Measurements from ENCODE around the gene GKN2. TPM values are rescaled to one million over a fixed set of nuclear protein-coding genes. Genes with fewer than 3 reads are reported as not detected.

The GKN2 gene
- total RNA-seq, 1 donor from 2014 or later = not detected

DNA sequence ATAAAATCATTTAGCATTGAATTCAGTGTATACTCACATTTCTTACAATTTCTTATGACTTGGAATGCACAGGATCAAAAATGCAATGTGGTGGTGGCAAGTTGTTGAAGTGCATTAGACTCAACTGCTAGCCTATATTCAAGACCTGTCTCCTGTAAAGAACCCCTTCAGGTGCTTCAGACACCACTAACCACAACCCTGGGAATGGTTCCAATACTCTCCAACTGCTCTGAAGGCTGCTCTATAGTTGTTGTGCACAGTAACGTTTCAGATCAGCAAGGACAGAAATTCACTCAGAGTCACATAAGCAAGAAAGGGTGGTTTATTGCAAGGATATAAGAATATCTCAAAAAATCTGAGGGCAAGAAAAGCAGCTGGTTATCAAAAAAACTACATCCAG is 28.3 kb upstream of the GKN2 start:
- H3K27me3 Mint-ChIP-seq (ENCODE audit: low read depth) = no peaks in the 10 kb centered on the region
- H3K36me3 Mint-ChIP-seq (ENCODE audit: low read depth) = no peaks in the 10 kb centered on the region
- no peak overlapping the region for H3K4me3 Mint-ChIP-seq (ENCODE audit: unreplicated experiment)
- no peaks in the 10 kb centered on the region for H3K9me3 Mint-ChIP-seq (ENCODE audit: low read depth)
- H3K27ac Mint-ChIP-seq (ENCODE audit: unreplicated experiment) = no peak overlapping the region
- DNase-seq (ENCODE audit: low spot score) = no peak
- no peaks in the 10 kb centered on the region for H3K4me1 Mint-ChIP-seq (ENCODE audit: low read depth)
- TF ChIP-seq, protein P1, sequence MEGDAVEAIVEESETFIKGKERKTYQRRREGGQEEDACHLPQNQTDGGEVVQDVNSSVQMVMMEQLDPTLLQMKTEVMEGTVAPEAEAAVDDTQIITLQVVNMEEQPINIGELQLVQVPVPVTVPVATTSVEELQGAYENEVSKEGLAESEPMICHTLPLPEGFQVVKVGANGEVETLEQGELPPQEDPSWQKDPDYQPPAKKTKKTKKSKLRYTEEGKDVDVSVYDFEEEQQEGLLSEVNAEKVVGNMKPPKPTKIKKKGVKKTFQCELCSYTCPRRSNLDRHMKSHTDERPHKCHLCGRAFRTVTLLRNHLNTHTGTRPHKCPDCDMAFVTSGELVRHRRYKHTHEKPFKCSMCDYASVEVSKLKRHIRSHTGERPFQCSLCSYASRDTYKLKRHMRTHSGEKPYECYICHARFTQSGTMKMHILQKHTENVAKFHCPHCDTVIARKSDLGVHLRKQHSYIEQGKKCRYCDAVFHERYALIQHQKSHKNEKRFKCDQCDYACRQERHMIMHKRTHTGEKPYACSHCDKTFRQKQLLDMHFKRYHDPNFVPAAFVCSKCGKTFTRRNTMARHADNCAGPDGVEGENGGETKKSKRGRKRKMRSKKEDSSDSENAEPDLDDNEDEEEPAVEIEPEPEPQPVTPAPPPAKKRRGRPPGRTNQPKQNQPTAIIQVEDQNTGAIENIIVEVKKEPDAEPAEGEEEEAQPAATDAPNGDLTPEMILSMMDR (IDR thresholded peaks at IDR 0.05) = no peak

DNA sequence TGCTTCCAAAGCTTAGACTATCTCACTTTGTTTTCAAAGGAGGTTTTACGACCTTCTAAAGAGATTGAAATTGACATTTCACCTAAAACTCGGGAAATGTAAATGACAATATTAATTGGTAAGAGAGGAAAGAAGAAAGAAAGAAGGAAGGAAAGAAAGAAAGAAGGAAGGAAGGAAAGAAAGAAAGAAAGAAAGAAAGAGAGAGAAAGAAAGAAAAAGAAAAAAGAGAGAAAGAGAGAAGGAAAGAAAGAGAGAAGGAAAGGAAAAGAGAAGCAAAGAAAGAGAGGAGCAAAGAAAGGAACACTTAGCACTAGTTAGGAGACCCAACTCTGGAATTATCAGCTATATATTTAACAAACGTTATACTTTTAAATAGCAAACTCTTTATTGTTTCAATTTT is 25.4 kb upstream of the GKN2 start:
- H3K27me3 Mint-ChIP-seq (ENCODE audit: low read depth) = no peaks in the 10 kb centered on the region
- no peak overlapping the region for H3K27ac Mint-ChIP-seq (ENCODE audit: unreplicated experiment)
- TF ChIP-seq, protein P1 (IDR thresholded peaks at IDR 0.05) = no peak
- no peak overlapping the region for H3K4me3 Mint-ChIP-seq (ENCODE audit: unreplicated experiment)
- H3K4me1 Mint-ChIP-seq (ENCODE audit: low read depth) = peaks cover 27% of the 10 kb centered on the region
- no peak for DNase-seq (ENCODE audit: low spot score)
- no peaks in the 10 kb centered on the region for H3K9me3 Mint-ChIP-seq (ENCODE audit: low read depth)
- H3K36me3 Mint-ChIP-seq (ENCODE audit: low read depth) = no peaks in the 10 kb centered on the region

DNA sequence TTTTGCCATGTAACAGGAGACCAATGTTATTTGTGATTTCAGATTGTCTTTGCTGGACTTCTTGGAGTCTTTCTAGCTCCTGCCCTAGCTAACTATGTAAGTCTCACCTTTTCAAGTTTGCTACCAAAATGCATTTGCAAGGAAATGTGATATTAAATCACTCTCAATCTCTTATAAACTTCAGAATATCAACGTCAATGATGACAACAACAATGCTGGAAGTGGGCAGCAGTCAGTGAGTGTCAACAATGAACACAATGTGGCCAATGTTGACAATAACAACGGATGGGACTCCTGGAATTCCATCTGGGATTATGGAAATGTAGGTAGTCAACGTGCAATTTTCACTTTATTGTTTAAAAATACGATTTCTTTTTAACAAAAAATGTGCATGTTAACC is 24.8 kb upstream of the GKN2 start:
- Mint-ChIP-seq H3K9me3 (ENCODE audit: low read depth) (no peaks in the 10 kb centered on the region), H3K4me1 (ENCODE audit: low read depth) (peaks cover 33% of the 10 kb centered on the region), H3K27me3 (ENCODE audit: low read depth) (no peaks in the 10 kb centered on the region), H3K4me3 (ENCODE audit: unreplicated experiment) (no peak overlapping the region), H3K36me3 (ENCODE audit: low read depth) (no peaks in the 10 kb centered on the region), H3K27ac (ENCODE audit: unreplicated experiment) (no peak overlapping the region)
- TF ChIP-seq, protein P1 (IDR thresholded peaks at IDR 0.05) = no peak
- DNase-seq (ENCODE audit: low spot score) = no peak

DNA sequence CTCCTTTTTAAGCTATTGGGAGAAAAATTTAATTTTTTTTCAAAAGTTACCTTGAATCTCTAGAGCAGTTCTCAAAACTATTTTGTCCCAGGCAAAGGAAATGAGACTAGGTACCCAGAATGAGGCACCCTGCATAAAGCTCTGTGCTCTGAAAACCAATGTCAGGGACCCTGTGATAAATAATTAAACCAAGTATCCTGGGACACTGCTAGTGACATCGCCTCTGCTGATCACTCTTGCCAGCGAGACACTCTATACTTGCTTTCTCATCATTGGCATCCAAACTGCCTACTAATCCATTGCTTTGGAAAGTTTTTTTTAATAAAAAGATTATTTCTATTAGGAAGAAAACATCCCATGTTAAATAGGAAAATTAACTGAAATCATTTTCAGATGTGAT is 23.2 kb upstream of the GKN2 start:
- H3K9me3 Mint-ChIP-seq (ENCODE audit: low read depth) = no peaks in the 10 kb centered on the region
- H3K27me3 Mint-ChIP-seq (ENCODE audit: low read depth) = no peaks in the 10 kb centered on the region
- TF ChIP-seq, protein P1 (IDR thresholded peaks at IDR 0.05) = no peak
- no peak for DNase-seq (ENCODE audit: low spot score)
- peaks cover 49% of the 10 kb centered on the region for H3K4me1 Mint-ChIP-seq (ENCODE audit: low read depth)
- peak overlapping the region; percentile 82 for H3K27ac Mint-ChIP-seq (ENCODE audit: unreplicated experiment)
- no peak overlapping the region for H3K4me3 Mint-ChIP-seq (ENCODE audit: unreplicated experiment)
- no peaks in the 10 kb centered on the region for H3K36me3 Mint-ChIP-seq (ENCODE audit: low read depth)

DNA sequence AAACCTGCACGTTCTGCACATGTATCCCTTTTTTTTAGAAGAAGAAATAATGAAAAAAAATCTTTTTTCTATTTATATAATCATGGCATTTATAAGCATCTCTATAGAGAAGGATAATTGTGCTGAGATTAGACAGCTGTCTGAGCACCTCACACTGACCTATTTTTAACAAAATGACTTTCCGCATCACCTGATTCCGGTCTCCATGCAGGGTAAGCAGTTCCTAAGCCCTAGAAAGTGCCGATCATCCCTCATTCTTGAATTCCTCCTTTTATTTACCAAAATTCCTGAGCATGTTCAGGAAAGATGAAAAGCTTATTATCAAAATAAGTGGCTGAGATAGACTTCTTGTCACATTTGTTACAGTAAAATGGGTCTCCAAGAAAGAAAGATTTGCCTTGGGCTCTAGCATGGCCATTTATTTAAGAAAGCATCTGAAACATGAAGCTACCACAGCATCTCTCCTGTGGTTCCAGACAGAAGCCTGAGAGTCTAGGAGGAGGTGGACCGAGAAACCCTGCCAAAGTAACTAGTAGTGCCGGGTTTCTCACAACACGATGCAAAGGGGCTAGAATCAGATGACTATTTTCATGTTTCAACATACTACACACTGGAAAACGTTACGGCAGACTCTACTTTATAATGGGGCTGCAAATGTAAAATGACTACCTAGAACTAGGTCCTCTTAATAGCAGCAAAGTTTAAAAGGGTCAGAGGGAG is 22.4 kb upstream of the GKN2 start:
- Mint-ChIP-seq H3K36me3 (ENCODE audit: low read depth) (no peaks in the 10 kb centered on the region), H3K9me3 (ENCODE audit: low read depth) (no peaks in the 10 kb centered on the region), H3K27ac (ENCODE audit: unreplicated experiment) (peak overlapping the region; percentile 82), H3K4me1 (ENCODE audit: low read depth) (peaks cover 56% of the 10 kb centered on the region), H3K4me3 (ENCODE audit: unreplicated experiment) (peak overlapping the region; percentile 28), H3K27me3 (ENCODE audit: low read depth) (no peaks in the 10 kb centered on the region)
- no peak for DNase-seq (ENCODE audit: low spot score)
- TF ChIP-seq, protein P1 (IDR thresholded peaks at IDR 0.05) = no peak

All from chondrocyte (in vitro differentiated cells).